GM12891 (cell line): ENCODE measurements around the gene WDR1.

ENCODE experiments used
- DNase-seq: peaks from one replicate; pipeline ENCODE4 v3.0.0; 2011; ENCODE audit warnings: low spot score; ENCODE audit not compliant: insufficient read length
- FAIRE-seq: peaks from 2 replicates; lab custom pipeline; 2011; peaks lifted over from hg19 to GRCh38; lab: Jason Lieb, UNC
- PAX5 ChIP-seq: IDR thresholded peaks from 2 replicates; pipeline ENCODE4 v1.6.1; 2011; ENCODE audit warnings: low read length, moderate library complexity, mild to moderate bottlenecking; ENCODE audit not compliant: insufficient read depth, severe bottlenecking
- POLR2A ChIP-seq: IDR thresholded peaks from 2 replicates; pipeline ENCODE4 v1.6.1; 2011; ENCODE audit warnings: low read depth, low read length, control low read depth
- POLR2AphosphoS5 ChIP-seq: IDR thresholded peaks from 2 replicates; pipeline ENCODE4 v1.6.1; 2011; ENCODE audit warnings: low read depth, low read length, control low read depth
- POU2F2 ChIP-seq: IDR thresholded peaks from 2 replicates; pipeline ENCODE4 v1.6.1; 2011; ENCODE audit warnings: low read depth, mild to moderate bottlenecking, control low read depth, low read length, moderate library complexity
- SPI1 ChIP-seq: IDR thresholded peaks from 2 replicates; pipeline ENCODE4 v1.6.1; 2011; ENCODE audit warnings: low read depth, low read length, control low read depth
- TAF1 ChIP-seq: IDR thresholded peaks from 2 replicates; pipeline ENCODE4 v1.6.1; 2011; ENCODE audit warnings: low read depth, low read length, control low read depth

Gene WDR1

DNA sequence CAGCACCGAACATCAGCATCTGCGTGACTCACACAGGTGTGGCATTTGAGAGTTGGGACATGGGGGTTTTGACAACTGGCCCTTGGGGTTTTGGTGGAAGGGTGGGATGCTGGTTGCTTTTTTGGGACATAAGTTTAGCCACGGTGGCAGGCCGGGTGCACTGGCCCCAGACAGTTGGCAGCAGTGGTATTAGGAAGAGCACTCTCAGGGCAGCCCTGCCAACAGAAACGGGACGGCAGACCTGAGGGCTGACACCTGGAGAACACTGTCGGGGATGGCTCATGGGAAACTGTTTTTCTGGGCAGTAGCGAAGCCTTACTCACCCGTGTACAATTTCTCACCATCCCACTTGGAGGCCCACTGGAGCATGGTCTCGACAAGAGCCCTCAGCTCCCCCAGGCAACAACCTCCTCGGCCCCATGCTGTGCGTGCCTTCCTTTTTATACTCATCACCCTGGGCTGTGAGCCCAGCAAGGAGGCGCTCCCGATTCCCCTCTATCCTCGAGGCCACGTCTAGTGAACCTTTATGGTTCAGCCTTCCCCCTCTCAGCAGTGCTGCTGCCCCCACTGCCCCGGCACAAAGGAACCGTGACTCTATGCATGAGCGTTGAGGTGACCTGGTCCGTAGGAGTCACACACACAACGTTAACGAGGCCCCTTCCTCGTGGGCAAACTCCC, 30.6 kb downstream of the WDR1 start:
- no peak for TF ChIP-seq POU2F2
- no peak for TF ChIP-seq TAF1
- no peak for TF ChIP-seq POLR2AphosphoS5
- no peak for TF ChIP-seq POLR2A
- TF ChIP-seq PAX5, result no peak
- no peak for TF ChIP-seq SPI1
- FAIRE-seq (no peak), DNase-seq (no peak)

DNA sequence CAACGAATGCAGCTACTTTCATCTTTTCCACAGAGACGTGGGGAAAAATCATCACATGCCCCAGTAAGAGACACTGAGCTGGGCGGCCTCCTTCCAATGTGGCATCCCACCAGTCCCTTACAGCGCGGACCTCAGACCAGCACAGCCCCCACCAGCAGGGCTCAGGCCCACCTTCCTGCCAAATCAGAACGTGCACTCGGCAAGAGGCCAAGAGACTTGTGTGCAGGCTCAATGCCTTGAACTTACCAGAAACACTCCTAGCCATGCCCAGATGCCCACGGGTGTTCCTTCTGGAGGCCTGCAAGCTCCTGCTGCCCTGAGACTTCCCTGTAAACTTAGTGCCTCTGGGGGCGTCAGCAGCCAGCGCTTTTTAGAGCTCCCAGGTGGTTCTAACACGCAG, 31.2 kb downstream of the WDR1 start:
- no peak for DNase-seq
- FAIRE-seq, result no peak
- TF ChIP-seq POLR2AphosphoS5, result no peak
- no peak for TF ChIP-seq TAF1
- TF ChIP-seq SPI1, result no peak
- no peak for TF ChIP-seq POU2F2
- TF ChIP-seq PAX5, result no peak
- TF ChIP-seq POLR2A, result no peak

DNA sequence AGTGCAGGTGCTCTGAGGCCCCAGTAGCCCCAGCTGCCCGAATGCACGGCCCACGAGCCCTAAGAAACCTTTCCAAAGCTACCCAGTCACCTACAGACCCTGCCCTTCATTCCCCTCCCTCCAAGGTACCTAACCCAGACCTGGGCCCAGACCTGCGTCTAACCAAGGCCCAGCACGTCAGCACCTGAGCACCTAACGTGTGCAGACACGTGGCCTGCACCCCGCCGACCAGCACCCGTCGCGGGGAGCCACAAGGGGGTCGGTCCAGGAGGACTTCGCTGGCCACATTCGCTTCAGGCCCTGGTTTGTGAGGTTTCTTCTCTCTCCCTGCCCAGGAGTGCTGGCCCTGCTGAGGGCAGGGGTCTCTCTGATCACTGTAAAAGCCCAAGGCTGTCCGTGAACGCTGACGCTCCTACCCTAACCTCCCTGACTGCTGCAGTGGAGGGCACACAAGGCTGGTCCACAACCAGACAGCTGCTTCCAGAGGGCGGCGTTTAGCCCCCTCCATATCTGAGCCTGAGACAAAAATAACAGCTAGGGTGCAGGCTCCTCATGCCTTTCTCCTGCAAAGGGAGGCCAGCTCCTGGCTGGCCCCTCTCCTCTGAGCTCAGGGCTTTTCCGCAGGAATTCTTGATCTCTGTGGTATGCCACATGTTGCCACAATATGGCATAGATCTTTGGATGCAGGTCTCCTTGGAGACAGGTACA, 31.8 kb downstream of the WDR1 start:
- FAIRE-seq, result no peak
- no peak; the same call in 1 of the 2 replicates for TF ChIP-seq POLR2AphosphoS5
- no peak for TF ChIP-seq SPI1
- TF ChIP-seq POLR2A, result no peak
- no peak for TF ChIP-seq POU2F2
- no peak for TF ChIP-seq TAF1
- TF ChIP-seq PAX5, result no peak
- DNase-seq, result peak; percentile 16

DNA sequence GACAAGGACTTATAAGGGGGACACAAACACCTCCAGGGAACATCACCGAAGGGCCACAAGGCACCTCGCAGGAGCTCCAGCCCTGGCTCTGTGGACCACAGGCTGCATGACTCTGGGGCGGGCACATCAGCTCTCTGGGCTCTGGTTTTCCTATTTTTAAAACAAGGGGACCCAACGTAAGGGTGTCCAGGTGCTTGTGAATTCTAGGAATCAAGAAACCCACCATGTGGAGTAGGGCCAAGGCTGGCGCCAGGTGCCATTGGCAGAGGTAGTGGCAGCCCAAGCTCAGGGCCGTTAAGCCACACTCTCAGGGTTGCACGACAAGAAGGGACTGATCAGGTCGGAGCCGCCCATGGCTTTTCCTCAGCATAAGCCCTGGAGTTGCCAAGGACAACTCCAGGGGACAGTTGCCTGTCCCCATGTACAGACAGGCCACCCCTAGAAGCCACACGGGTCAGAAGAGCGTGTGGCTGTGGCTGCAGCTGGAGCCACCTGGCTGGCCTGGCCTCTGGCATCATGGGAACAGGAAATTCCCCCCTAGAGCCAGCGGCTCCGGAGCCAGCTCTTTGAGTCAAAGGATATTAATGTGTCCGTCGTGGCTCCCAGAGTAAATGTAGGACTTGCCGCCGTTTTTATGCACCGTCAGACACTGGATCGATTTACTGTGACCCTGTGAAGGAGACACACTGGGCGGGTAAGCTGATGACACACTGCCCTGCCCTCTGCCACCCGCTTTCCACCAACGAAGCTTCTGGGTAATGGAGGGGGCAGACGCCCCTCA, 32.5 kb downstream of the WDR1 start:
- DNase-seq (peak; percentile 10), FAIRE-seq (no peak)
- TF ChIP-seq PAX5, result no peak
- TF ChIP-seq TAF1, result no peak
- TF ChIP-seq POLR2AphosphoS5, result peak; percentile 23
- peak; percentile 19; the same call in 1 of the 2 replicates for TF ChIP-seq POLR2A

DNA sequence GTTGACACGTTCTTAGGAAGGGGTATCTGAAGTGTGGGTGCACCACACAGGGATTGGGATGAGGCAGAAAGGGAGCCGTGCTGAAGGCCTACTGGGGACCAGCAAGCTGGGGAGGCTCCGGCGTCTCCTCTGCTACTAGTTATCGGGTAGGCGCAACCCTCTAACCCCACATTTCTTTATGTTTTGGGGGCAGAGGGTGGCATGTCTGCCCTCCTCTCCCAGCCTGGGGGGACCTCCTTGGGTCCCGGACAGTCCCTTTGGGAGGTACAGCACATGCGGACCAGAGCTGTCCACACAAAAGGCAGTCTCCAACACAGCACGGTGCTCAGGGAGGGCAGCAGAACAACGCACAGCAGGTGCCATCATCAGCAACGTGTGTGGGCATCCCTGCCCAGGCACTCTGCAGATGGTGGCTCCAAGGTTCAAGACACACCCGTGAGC, 33.2 kb downstream of the WDR1 start:
- FAIRE-seq (no peak), DNase-seq (peak; percentile 13)
- no peak for TF ChIP-seq POU2F2
- no peak for TF ChIP-seq SPI1
- peak; percentile 28; the same call in 1 of the 2 replicates for TF ChIP-seq POLR2AphosphoS5

DNA sequence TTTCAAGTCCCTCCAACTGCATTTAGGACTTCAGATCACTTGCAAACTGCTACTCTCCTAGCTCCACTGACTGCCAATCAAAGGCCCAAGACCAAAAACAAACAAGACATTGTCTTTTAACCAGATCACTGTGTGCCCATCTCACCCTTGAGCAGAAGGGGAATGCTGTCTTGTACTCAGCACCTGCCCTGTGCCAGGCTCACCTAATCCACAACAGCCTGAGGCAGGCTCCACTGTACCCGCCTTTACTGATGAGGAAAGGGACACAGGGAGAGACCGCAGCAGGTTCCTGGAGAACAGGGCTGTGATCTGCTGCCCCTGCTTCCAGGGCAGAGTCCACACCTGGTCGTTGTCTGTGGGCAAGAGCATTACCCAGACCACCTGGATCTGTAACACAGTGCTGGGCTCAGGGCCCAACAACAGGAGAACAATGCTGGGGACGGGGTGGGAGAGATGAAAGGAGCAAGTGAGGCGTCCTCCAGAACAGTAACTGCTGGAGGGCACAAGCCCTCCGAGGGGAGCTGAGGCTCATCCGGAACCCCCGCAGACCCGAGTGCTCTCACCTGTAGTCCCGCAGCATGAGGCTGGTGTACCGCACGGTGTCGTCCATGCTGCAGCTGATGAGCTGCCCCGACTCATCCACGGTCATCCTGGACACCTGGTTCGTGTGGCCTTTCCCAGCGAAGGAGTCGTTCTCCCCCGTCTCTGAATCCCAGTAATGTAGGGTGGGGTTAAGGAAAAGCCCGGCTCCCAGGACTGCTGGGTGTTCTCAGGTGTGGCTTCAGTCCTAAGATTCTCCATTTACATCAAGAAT, 33.9 kb downstream of the WDR1 start:
- FAIRE-seq (no peak), DNase-seq (peak; percentile 8)
- TF ChIP-seq SPI1 (no peak), POU2F2 (no peak), TAF1 (no peak), POLR2A (peak; percentile 40; the same call in 1 of the 2 replicates), POLR2AphosphoS5 (no peak; the same call in none of the 2 replicates), PAX5 (no peak)

DNA sequence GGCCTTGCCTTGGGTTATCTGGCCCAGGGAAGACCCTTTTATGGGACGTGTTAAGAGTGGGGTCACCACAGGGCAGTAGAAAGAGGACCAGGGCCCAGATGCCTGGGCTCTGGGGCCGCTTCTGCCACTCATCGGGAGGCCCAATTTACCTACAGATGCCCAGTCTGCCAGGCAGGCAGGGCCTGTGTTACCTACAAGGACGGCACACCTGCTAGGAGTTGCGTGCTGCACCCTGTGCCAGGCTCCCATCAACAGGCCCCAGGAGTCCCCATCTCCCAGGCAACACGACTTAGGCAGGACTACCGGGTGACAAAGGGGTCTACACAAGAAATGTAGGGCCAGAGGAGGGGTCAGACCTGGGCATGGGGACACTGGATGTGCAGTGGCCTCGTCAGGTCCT, 34.6 kb downstream of the WDR1 start:
- peak; percentile 23 for DNase-seq
- TF ChIP-seq POU2F2 (no peak), POLR2AphosphoS5 (no peak)
- no peak for FAIRE-seq

DNA sequence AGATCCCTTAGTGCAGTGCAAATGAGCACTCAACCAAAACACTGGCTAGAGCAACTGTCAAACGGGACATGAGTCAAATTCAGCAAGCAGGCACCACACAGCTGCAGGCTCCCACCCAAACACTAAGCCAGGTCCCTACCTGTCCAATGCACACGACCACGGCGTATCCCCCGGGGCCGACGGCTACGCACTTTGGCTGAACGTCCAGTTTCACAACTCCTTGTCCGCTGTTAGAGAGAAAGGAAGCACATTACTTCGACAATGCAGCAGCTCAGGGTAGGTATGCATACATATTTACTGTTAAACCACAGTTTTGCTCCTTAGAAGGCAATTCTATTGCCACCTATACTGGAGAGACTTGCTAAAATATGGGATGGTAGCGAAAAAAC, 35.4 kb downstream of the WDR1 start:
- TF ChIP-seq TAF1 (no peak), POLR2A (no peak), PAX5 (no peak)
- FAIRE-seq, result peak; percentile 48
- DNase-seq, result peak; percentile 17

DNA sequence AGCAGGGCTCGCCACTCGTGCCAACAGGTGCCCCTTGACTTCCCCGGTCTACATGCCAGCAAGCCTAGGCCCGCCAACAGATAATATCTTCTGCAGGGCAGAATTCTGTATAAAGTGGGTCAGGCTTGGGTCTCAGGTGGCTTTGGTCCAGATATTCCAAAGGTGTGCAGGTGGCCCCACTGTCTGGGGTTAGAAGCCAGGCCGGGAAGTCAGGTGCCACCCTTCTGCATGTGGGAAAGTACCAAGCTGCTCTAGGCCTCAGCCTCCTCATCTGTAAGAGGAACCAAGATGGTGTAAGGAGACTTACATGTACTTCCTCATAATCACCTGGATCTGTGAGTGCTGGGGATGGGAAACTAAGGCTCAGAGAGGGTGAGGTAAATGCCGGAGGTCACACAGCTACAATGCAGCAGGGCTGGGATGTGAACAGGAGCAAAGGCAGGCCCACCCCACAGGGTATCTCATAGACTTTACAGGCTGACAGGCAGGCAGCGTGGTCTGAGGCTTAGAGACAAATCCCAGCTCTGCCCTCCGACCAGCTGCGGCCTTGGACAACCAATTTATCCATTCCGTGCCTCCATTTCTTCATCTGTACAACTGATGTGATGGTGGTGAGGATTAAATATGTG, 35.9 kb downstream of the WDR1 start:
- DNase-seq, result peak; percentile 5
- no peak for FAIRE-seq
- TF ChIP-seq POLR2A, result no peak
- no peak for TF ChIP-seq PAX5
- no peak for TF ChIP-seq POU2F2
- TF ChIP-seq TAF1, result no peak
